ENCODE results near the gene BICRAL. TPM values are rescaled to one million over a fixed set of nuclear protein-coding genes. Genes with fewer than 3 reads are reported as not detected.
A peak's percentile ranks its signal among the peaks of the same experiment; 100 is the strongest.
"Not testable (repeated sequence)": the region's sequence is repeated elsewhere in the genome, so short reads cannot be mapped to it uniquely, and the experiment has no call there.

The BICRAL gene
- total RNA-seq, 1 donor from 2014 or later: 6.2 TPM

DNA sequence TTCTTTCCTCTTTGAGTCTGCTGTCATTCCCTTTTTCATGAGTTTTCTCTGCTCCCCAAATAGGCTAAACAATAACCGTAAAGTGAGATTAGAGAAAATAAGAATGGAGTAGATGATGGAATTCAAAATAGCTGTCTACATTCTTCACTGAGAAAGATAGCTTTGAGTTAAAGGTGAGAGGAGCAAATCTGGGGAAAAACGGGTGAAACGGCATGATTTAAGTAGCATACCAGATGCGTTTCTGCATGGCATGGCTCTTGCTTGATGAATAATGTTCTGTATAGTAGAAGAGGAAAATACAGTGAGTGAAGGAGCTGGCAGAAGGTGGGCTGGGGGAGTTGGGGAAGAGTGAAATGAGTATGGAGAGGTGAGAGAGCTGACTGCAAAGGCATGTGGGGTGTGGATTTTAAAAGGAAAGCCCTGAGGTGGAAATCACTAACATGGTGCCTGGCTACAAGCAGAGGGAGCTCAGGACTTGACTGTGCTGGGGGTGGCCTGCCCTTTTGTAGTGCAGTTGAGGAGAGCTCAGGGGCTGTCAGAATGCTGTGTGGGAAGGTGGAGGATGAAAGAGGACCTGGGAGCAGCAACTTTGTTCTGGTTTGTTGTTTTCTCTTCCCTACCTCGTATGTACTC is 8.8 kb downstream of the BICRAL start:
- peaks cover 24% of the 10 kb centered on the region for H3K4me1 Mint-ChIP-seq
- no peaks in the 10 kb centered on the region for H3K9me3 Mint-ChIP-seq
- no peaks in the 10 kb centered on the region for H3K36me3 Mint-ChIP-seq (ENCODE audit: low read depth)
- H3K27me3 Mint-ChIP-seq (ENCODE audit: low read depth): no peaks in the 10 kb centered on the region
- peak overlapping the region; percentile 5 for H3K4me3 Mint-ChIP-seq
- TF ChIP-seq, protein P1, sequence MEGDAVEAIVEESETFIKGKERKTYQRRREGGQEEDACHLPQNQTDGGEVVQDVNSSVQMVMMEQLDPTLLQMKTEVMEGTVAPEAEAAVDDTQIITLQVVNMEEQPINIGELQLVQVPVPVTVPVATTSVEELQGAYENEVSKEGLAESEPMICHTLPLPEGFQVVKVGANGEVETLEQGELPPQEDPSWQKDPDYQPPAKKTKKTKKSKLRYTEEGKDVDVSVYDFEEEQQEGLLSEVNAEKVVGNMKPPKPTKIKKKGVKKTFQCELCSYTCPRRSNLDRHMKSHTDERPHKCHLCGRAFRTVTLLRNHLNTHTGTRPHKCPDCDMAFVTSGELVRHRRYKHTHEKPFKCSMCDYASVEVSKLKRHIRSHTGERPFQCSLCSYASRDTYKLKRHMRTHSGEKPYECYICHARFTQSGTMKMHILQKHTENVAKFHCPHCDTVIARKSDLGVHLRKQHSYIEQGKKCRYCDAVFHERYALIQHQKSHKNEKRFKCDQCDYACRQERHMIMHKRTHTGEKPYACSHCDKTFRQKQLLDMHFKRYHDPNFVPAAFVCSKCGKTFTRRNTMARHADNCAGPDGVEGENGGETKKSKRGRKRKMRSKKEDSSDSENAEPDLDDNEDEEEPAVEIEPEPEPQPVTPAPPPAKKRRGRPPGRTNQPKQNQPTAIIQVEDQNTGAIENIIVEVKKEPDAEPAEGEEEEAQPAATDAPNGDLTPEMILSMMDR (conservative IDR thresholded peaks at IDR 0.05): no peak
- peak overlapping the region; percentile 2 for H3K27ac Mint-ChIP-seq (ENCODE audit: unreplicated experiment)
- DNase-seq (ENCODE audit: low read depth, low spot score): no peak

DNA sequence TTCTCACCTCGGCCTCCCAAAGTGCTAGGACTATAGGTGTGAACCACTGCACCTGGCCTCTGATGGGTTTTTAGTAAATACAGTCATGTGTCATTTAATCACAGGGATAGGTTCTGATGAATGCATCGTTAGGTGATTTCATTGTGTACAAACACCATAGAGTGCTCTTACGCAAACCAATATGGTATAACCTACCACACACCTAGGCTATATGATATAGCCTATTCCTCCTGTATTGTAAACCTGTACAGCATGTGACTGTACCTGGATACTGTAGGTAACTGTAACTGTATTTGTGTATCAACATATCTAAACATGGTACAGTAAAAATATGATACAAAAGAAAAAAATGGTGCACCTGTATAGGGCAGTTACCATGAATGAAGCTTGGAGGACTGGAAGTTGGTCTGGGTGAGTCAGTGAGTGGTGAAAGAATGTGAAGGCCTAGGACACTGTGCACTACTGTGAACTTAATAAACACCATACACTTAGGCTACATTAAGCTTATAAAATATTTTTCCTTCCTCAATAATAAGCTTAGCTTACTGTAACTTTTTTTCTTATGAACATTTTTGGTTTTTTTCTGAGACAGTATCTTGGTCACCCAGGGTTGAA is 10.0 kb downstream of the BICRAL start:
- TF ChIP-seq, protein P1 (conservative IDR thresholded peaks at IDR 0.05): no peak
- no peaks in the 10 kb centered on the region for H3K36me3 Mint-ChIP-seq (ENCODE audit: low read depth)
- no peaks in the 10 kb centered on the region for H3K27me3 Mint-ChIP-seq (ENCODE audit: low read depth)
- DNase-seq (ENCODE audit: low read depth, low spot score): no peak
- H3K27ac Mint-ChIP-seq (ENCODE audit: unreplicated experiment): no peak overlapping the region
- H3K4me1 Mint-ChIP-seq: peaks cover 24% of the 10 kb centered on the region
- H3K9me3 Mint-ChIP-seq: no peaks in the 10 kb centered on the region
- no peak overlapping the region for H3K4me3 Mint-ChIP-seq

DNA sequence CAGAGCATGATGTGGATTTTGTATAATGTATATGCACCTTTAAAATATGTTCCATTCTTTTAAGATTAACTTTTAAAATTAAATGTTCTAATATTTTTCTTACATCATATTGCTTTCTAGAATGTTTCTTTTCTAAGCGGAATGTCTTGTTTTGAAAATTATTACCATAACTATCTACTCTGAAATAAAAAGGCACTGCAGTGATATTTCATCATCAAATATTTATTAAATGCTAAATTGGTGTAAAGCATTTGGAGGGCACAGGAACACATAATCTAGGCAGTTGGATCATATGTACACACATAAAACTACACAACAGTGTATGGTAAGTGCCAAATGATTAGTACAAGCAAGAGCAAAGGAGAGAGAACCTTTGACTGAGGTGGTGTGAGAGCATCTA is 13.8 kb downstream of the BICRAL start:
- H3K9me3 Mint-ChIP-seq: no peaks in the 10 kb centered on the region
- H3K27me3 Mint-ChIP-seq (ENCODE audit: low read depth): no peaks in the 10 kb centered on the region
- no peak for DNase-seq (ENCODE audit: low read depth, low spot score)
- TF ChIP-seq, protein P1 (conservative IDR thresholded peaks at IDR 0.05): no peak
- H3K4me1 Mint-ChIP-seq: peaks cover 9% of the 10 kb centered on the region
- no peaks in the 10 kb centered on the region for H3K36me3 Mint-ChIP-seq (ENCODE audit: low read depth)
- no peak overlapping the region for H3K4me3 Mint-ChIP-seq
- no peak overlapping the region for H3K27ac Mint-ChIP-seq (ENCODE audit: unreplicated experiment)

DNA sequence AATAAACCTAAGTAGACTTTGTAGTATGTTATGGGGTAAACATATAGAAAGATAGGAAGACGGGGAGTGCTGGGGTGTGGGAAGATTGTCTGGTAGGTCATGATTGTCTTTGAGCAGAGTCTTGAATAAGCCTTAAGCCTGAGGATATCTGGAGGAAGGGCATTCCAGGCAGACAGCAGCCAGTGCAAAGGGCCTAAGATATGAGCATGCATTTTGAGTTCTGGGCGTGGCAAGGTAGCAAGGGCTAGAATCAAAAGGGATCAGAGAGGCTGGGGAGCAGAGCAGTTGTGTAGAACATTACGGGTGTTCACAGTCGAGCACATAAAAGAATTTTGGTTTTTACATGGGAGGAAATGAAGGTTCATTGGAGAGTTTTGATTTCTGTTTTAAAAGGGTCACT is 14.3 kb downstream of the BICRAL start:
- H3K9me3 Mint-ChIP-seq: no peaks in the 10 kb centered on the region
- TF ChIP-seq, protein P1 (conservative IDR thresholded peaks at IDR 0.05): no peak
- no peaks in the 10 kb centered on the region for H3K36me3 Mint-ChIP-seq (ENCODE audit: low read depth)
- H3K27ac Mint-ChIP-seq (ENCODE audit: unreplicated experiment): no peak overlapping the region
- no peak overlapping the region for H3K4me3 Mint-ChIP-seq
- no peaks in the 10 kb centered on the region for H3K27me3 Mint-ChIP-seq (ENCODE audit: low read depth)
- no peak for DNase-seq (ENCODE audit: low read depth, low spot score)
- peaks cover 4% of the 10 kb centered on the region for H3K4me1 Mint-ChIP-seq

DNA sequence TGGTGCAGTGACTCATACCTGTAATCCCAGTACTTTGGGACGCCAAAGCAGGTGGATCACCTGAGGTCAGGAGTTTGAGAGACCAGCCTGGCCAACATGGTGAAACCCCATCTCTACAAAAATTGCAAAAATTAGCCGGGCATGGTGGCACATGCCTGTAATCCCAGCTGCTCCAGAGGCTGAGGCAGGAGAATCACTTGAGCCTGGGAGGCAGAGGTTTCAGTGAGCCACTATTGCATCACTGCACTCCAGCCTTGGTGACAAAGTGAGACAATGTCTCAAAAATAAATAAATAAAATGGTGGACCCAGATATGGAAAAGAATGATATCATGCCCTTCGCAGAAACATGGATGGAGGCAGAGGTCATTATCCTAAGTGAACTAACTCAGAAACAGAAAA is 15.8 kb downstream of the BICRAL start:
- H3K4me1 Mint-ChIP-seq; H3K4me3 Mint-ChIP-seq; H3K27me3 Mint-ChIP-seq (ENCODE audit: low read depth); DNase-seq (ENCODE audit: low read depth, low spot score); H3K27ac Mint-ChIP-seq (ENCODE audit: unreplicated experiment); H3K36me3 Mint-ChIP-seq (ENCODE audit: low read depth); H3K9me3 Mint-ChIP-seq: not testable (repeated sequence)

DNA sequence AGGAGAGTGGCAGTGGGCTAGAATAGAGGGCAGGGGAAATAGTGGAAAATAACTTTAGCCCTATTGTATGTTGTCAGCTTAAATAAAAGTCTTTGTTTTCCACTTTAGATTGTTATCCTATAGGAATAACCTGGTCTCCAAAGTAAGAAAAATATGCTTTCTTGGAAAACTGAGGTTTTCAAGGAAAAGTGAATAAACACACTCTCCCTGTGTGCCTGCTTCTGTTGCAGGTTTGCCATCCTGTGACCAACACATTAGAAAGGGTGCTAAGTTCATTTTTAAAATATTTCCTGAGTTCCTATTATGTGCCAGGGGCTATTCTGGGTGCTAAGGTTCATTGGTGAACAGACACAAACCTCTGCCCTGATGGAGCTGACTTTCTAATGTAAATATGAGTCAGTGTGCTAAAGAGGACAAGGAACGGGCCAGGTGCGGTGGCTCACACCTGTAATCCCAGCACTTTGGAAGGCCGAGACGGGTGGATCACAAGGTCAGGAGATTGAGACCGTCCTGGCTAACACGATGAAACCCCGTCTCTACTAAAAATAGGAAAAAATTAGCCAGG is 23.5 kb downstream of the BICRAL start:
- no peaks in the 10 kb centered on the region for H3K9me3 Mint-ChIP-seq

DNA sequence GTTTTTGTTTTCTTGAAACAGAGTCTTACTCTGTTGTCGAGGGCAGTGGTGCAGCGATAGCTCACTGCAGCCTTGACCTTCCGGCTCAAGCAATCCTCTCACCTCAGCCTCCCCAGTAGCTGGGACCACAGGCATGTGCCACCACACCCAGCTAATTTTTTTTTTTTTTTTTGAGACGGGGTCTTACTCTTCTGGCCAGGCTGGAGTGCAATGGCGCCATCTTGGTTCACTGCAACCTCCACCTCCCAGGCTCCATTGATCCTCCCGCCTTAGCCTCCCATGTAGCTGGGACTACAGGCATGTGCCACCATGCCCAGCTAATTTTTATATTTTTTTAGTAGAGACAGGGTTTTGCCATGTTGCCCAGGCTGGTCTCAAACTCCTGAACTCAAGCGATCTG is 24.5 kb downstream of the BICRAL start:
- H3K4me1 Mint-ChIP-seq; H3K27ac Mint-ChIP-seq (ENCODE audit: unreplicated experiment); H3K9me3 Mint-ChIP-seq; H3K4me3 Mint-ChIP-seq; H3K27me3 Mint-ChIP-seq (ENCODE audit: low read depth); H3K36me3 Mint-ChIP-seq (ENCODE audit: low read depth); DNase-seq (ENCODE audit: low read depth, low spot score): not testable (repeated sequence)

More for the DNA sequence above, 23.5 kb downstream of the BICRAL start:
- Mint-ChIP-seq H3K4me1 (peaks cover 2% of the 10 kb centered on the region), H3K4me3 (no peak overlapping the region), H3K27me3 (ENCODE audit: low read depth) (no peaks in the 10 kb centered on the region), H3K27ac (ENCODE audit: unreplicated experiment) (no peak overlapping the region), H3K36me3 (ENCODE audit: low read depth) (no peaks in the 10 kb centered on the region)
- DNase-seq (ENCODE audit: low read depth, low spot score): no peak
- TF ChIP-seq, protein P1 (conservative IDR thresholded peaks at IDR 0.05): no peak
